HG03095 (cell line): Measurements from ENCODE around the gene HMGCS2.

Experiments
- ATAC-seq: cut with Tn5 transposase; IDR thresholded peaks from one replicate; pipeline ENCODE4 v1.9.1; 2021; ENCODE audit warnings: moderate library complexity; ENCODE audit not compliant: unreplicated experiment

The HMGCS2 gene

GRCh38 chr1:119768778-119769177, at the start of gene HMGCS2:
TSS of gene HMGCS2 (minus strand) at chr1:119768905. CDS start at chr1:119768844, 61 bp downstream.
- no peak for ATAC-seq

GRCh38 chr1:119818181-119818580, 49.5 kb upstream of the HMGCS2 start:
- ATAC-seq, result no peak

GRCh38 chr1:119816407-119816806, 47.7 kb upstream of the HMGCS2 start:
- ATAC-seq, result no peak

- no peak for ATAC-seq
Measured at GRCh38 chr1:119815928-119816327, 47.2 kb upstream of the HMGCS2 start.

GRCh38 chr1:119815361-119815760, 46.7 kb upstream of the HMGCS2 start:
- ATAC-seq, result no peak

- ATAC-seq, result no peak
Measured at GRCh38 chr1:119814288-119814687, 45.6 kb upstream of the HMGCS2 start.

GRCh38 chr1:119811985-119812557, 43.4 kb upstream of the HMGCS2 start:
- no peak for ATAC-seq

GRCh38 chr1:119811387-119811786, 42.7 kb upstream of the HMGCS2 start, which contains the start of gene REG4:
TSS of gene REG4 (minus strand) at chr1:119811460. CDS start at chr1:119808769, 2,691 bp downstream.
- ATAC-seq, result no peak

GRCh38 chr1:119808972-119809550, 40.4 kb upstream of the HMGCS2 start:
- ATAC-seq, result peak; percentile 78

- ATAC-seq, result no peak
Measured at GRCh38 chr1:119808491-119808890, 39.8 kb upstream of the HMGCS2 start.

GRCh38 chr1:119806489-119806888, 37.8 kb upstream of the HMGCS2 start:
- no peak for ATAC-seq

- no peak for ATAC-seq
Measured at GRCh38 chr1:119805746-119806145, 37.0 kb upstream of the HMGCS2 start.

GRCh38 chr1:119805247-119805646, 36.5 kb upstream of the HMGCS2 start:
- ATAC-seq, result no peak

- no peak for ATAC-seq
Measured at GRCh38 chr1:119799599-119800177, 31.0 kb upstream of the HMGCS2 start.

GRCh38 chr1:119799003-119799402, 30.3 kb upstream of the HMGCS2 start:
- no peak for ATAC-seq

- no peak for ATAC-seq
Measured at GRCh38 chr1:119797606-119798005, 28.9 kb upstream of the HMGCS2 start.

GRCh38 chr1:119797162-119797561, 28.5 kb upstream of the HMGCS2 start:
- ATAC-seq, result no peak

- ATAC-seq, result no peak
Measured at GRCh38 chr1:119795261-119796200, 26.8 kb upstream of the HMGCS2 start.

GRCh38 chr1:119794876-119795240, 26.2 kb upstream of the HMGCS2 start:
- ATAC-seq, result no peak

GRCh38 chr1:119794230-119794875, 25.6 kb upstream of the HMGCS2 start:
- ATAC-seq, result no peak

- no peak for ATAC-seq
Measured at GRCh38 chr1:119791377-119791776, 22.7 kb upstream of the HMGCS2 start.
